Astrocyte of the spinal cord (primary cell): ENCODE data around the gene CCDC61.

Source experiments
- DNase-seq: peaks from one replicate; pipeline ENCODE4 v3.0.0; 2011; ENCODE audit warnings: low read depth, low spot score
- H3K4me3 ChIP-seq: 2 replicates; pipeline ENCODE4 v1.5.1; 2011; ENCODE audit warnings: low read depth, mild to moderate bottlenecking, low read length, moderate library complexity
- CTCF ChIP-seq: IDR thresholded peaks from 2 replicates; pipeline ENCODE4 v1.5.1; 2012; ENCODE audit warnings: low read depth, mild to moderate bottlenecking, low read length, inconsistent platforms
- in situ Hi-C: cut with HindIII; loops from 2 replicates; pipeline ENCODE4 v1.10.0; 2017; ENCODE audit warnings: low sequenced_read_pairs

Gene CCDC61

GRCh38 chr19:46067691-46068090 lies 72.4 kb downstream of the CCDC61 start:
- no peak for TF ChIP-seq CTCF
- in situ Hi-C loops: no loop called here
- H3K4me3 ChIP-seq: no peak overlapping the region
- no peak for DNase-seq
